GM23338 (cell line): Measurements from ENCODE around the gene BCR. TPM values are rescaled to one million over a fixed set of nuclear protein-coding genes. Genes with fewer than 3 reads are reported as not detected.

Experiments used
- ATAC-seq: fragments of 200-7000 bp; cut with Tn5 transposase; 3 replicates; pipeline ENCODE4 v1.9.1; 2020
- DNase-seq: peaks from one replicate; pipeline ENCODE4 v3.0.0-alpha.2; 2015; ENCODE audit warnings: low spot score
- H2AFZ ChIP-seq: fragments of 200-600 bp; sonication (generic); 2 replicates; pipeline ENCODE4 v1.8.0; 2016; ENCODE audit warnings: antibody characterized with exemption, mild to moderate bottlenecking, moderate library complexity
- H3F3A ChIP-seq: fragments of 200-600 bp; sonication (generic); replicated peaks from 2 replicates; pipeline ENCODE4 v1.8.0; 2017; ENCODE audit warnings: antibody characterized with exemption, mixed run types, low read depth
- H3K27ac ChIP-seq: fragments of 200-600 bp; sonication (generic); 2 replicates; pipeline ENCODE4 v1.6.1; 2016; ENCODE audit warnings: low read depth
- H3K27me3 ChIP-seq: fragments of 200-600 bp; sonication (generic); 2 replicates; pipeline ENCODE4 v1.8.0; 2016; ENCODE audit warnings: mild to moderate bottlenecking, mixed run types, moderate library complexity; ENCODE audit not compliant: insufficient read depth
- H3K36me3 ChIP-seq: fragments of 200-600 bp; sonication (generic); 2 replicates; pipeline ENCODE4 v1.8.0; 2016; ENCODE audit warnings: mild to moderate bottlenecking; ENCODE audit not compliant: insufficient read depth
- H3K4me1 ChIP-seq: fragments of 200-600 bp; sonication (generic); 2 replicates; pipeline ENCODE4 v1.8.0; 2016; ENCODE audit warnings: mild to moderate bottlenecking, moderate library complexity; ENCODE audit not compliant: insufficient read depth
- H3K4me2 ChIP-seq: fragments of 200-600 bp; sonication (generic); 2 replicates; pipeline ENCODE4 v1.7.1; 2017; ENCODE audit warnings: mixed run types
- H3K4me3 ChIP-seq: fragments of 200-600 bp; sonication (generic); 2 replicates; pipeline ENCODE4 v1.6.1; 2016; ENCODE audit warnings: mixed run types
- H3K79me2 ChIP-seq: fragments of 200-600 bp; sonication (generic); replicated peaks from 2 replicates; pipeline ENCODE4 v1.8.0; 2017; ENCODE audit warnings: mild to moderate bottlenecking; ENCODE audit not compliant: insufficient read depth
- H3K9me2 ChIP-seq: fragments of 200-600 bp; sonication (generic); 2 replicates; pipeline ENCODE4 v1.8.0; 2017; ENCODE audit not compliant: insufficient read depth
- H4K20me1 ChIP-seq: fragments of 200-600 bp; sonication (generic); replicated peaks from 2 replicates; pipeline ENCODE4 v1.8.0; 2017; ENCODE audit warnings: mild to moderate bottlenecking; ENCODE audit not compliant: insufficient read depth
- H3K27ac Mint-ChIP-seq: 2 replicates; pipeline ENCODE4 v1.8.0; 2020; ENCODE audit warnings: inconsistent platforms, mild to moderate bottlenecking, moderate library complexity, mixed read lengths
- H3K27me3 Mint-ChIP-seq: 3 replicates; pipeline ENCODE4 v1.8.0; 2022; ENCODE audit warnings: low read depth, mild to moderate bottlenecking, moderate library complexity, mixed read lengths, inconsistent platforms; ENCODE audit not compliant: insufficient read depth, poor library complexity
- H3K36me3 Mint-ChIP-seq: 3 replicates; pipeline ENCODE4 v1.8.0; 2021; ENCODE audit warnings: low read depth, mild to moderate bottlenecking, inconsistent platforms, moderate library complexity, mixed read lengths
- H3K4me1 Mint-ChIP-seq: 3 replicates; pipeline ENCODE4 v1.8.0; 2020; ENCODE audit warnings: mild to moderate bottlenecking, inconsistent platforms, mixed read lengths
- H3K4me3 Mint-ChIP-seq: 3 replicates; pipeline ENCODE4 v1.8.0; 2021; ENCODE audit warnings: moderate library complexity, mild to moderate bottlenecking, inconsistent platforms, mixed read lengths
- H3K9me3 Mint-ChIP-seq: 3 replicates; pipeline ENCODE4 v1.8.0; 2020; ENCODE audit warnings: moderate library complexity, mild to moderate bottlenecking, inconsistent platforms, mixed read lengths
- CREB1 ChIP-seq: fragments of 250-450 bp; sonication (Bioruptor Pico); IDR thresholded peaks from 2 replicates; pipeline ENCODE4 v1.5.0; 2020; ENCODE audit warnings: low read depth, mild to moderate bottlenecking, moderate library complexity
- CTCF ChIP-seq, 2 experiments: fragments of 200-600 bp in 1 of 2; sonication (generic) in 1 of 2; conservative IDR thresholded peaks; 2 replicates each; pipeline versions ENCODE4 v1.5.1 to v1.6.1; 2016 to 2017; ENCODE audit warnings: antibody characterized with exemption in 2 of 2, low read depth in 2 of 2, mild to moderate bottlenecking in 2 of 2, moderate library complexity in 1 of 2
- ETS1 ChIP-seq: IDR thresholded peaks from 2 replicates; pipeline ENCODE4 v1.6.1; 2016; ENCODE audit warnings: antibody characterized with exemption
- EZH2phosphoT487 ChIP-seq: fragments of 200-600 bp; sonication (generic); IDR thresholded peaks from one replicate; pipeline ENCODE4 v1.8.1; 2018; ENCODE audit warnings: antibody characterized with exemption; ENCODE audit not compliant: unreplicated experiment
- JUNB ChIP-seq: IDR thresholded peaks from one replicate; pipeline ENCODE4 v1.6.1; 2016; ENCODE audit warnings: antibody characterized with exemption; ENCODE audit not compliant: unreplicated experiment
- NANOG ChIP-seq: IDR thresholded peaks from 2 replicates; pipeline ENCODE4 v1.6.1; 2016; ENCODE audit warnings: antibody characterized with exemption, borderline replicate concordance
- POLR2AphosphoS5 ChIP-seq: IDR thresholded peaks from 2 replicates; pipeline ENCODE4 v1.6.1; 2016; ENCODE audit warnings: antibody characterized with exemption, low read depth
- REST ChIP-seq: IDR thresholded peaks from one replicate; pipeline ENCODE4 v1.6.1; 2018; ENCODE audit warnings: antibody characterized with exemption; ENCODE audit not compliant: unreplicated experiment
- STAT1 ChIP-seq: IDR thresholded peaks from one replicate; pipeline ENCODE4 v1.6.1; 2016; ENCODE audit warnings: antibody characterized with exemption; ENCODE audit not compliant: unreplicated experiment
- ZNF114 ChIP-seq: fragments of 250-450 bp; sonication (Bioruptor Pico); IDR thresholded peaks from 2 replicates; pipeline ENCODE4 v1.5.0; 2020; ENCODE audit warnings: mild to moderate bottlenecking, moderate library complexity
- ZNF331 ChIP-seq: fragments of 250-450 bp; sonication (Bioruptor Pico); IDR thresholded peaks from 2 replicates; pipeline ENCODE4 v1.5.0; 2020; ENCODE audit warnings: low read depth, mild to moderate bottlenecking, moderate library complexity
- ZNF462 ChIP-seq: fragments of 250-450 bp; sonication (Bioruptor Pico); IDR thresholded peaks from 2 replicates; pipeline ENCODE4 v1.5.0; 2020; ENCODE audit warnings: mild to moderate bottlenecking, moderate library complexity
- polyA plus RNA-seq: library from polyadenylated mRNA; unstranded; fragments of >200 nt; fragmentation: Nextera tagmentation; extraction: Ambion mirVana; gene quantifications from 2 replicates; pipeline ENCODE4 v1.2.1, GENCODE V29; 2016
- total RNA-seq: library from RNA; depleted of rRNA; stranded (reverse); fragments of >200 nt; shearing (Covaris generic); gene quantifications from 2 replicates; pipeline ENCODE4 v1.2.3, GENCODE V29; 2014

Gene BCR
- total and polyA plus RNA-seq, 2 experiments from 2014 or later, result 17.7 to 121 TPM

GRCh38 chr22:23150762-23151161 lies 29.5 kb upstream of the BCR start (continued):
- TF ChIP-seq CREB1 (no peak), ZNF114 (CRISPR knock-in tag) (no peak), ETS1 (no peak)

GRCh38 chr22:23151827-23152226 lies 28.5 kb upstream of the BCR start:
- Histone ChIP-seq H3K9me2 (no peaks in the 10 kb centered on the region), H2AFZ (no peak overlapping the region), H3K4me2 (no peak overlapping the region), H3K4me3 (no peak overlapping the region), H3K27ac (no peak overlapping the region), H3K79me2 (no peaks in the 10 kb centered on the region), H3K27me3 (peaks cover 7% of the 10 kb centered on the region; the same call in 1 of the 2 replicates), H3K36me3 (no peaks in the 10 kb centered on the region), H3K4me1 (peaks cover 7% of the 10 kb centered on the region), H4K20me1 (no peaks in the 10 kb centered on the region), H3F3A (no peaks in the 10 kb centered on the region)
- Mint-ChIP-seq H3K4me1 (peaks cover 49% of the 10 kb centered on the region), H3K36me3 (no peaks in the 10 kb centered on the region), H3K9me3 (no peaks in the 10 kb centered on the region; the same call in 2 of the 3 replicates), H3K27ac (no peak overlapping the region), H3K4me3 (no peak overlapping the region), H3K27me3 (peaks cover 25% of the 10 kb centered on the region)
- DNase-seq, result no peak
- ATAC-seq, result no peak
- TF ChIP-seq ETS1, result no peak
- no peak for TF ChIP-seq NANOG
- TF ChIP-seq ZNF114 (CRISPR knock-in tag), result no peak
- TF ChIP-seq POLR2AphosphoS5, result no peak
- no peak for TF ChIP-seq ZNF462 (CRISPR knock-in tag)
- TF ChIP-seq STAT1, result no peak
- no peak for TF ChIP-seq CTCF (conservative IDR thresholded peaks at IDR 0.05; ENCODE audit: low read depth in 2 of 2)
- TF ChIP-seq JUNB, result no peak
- no peak for TF ChIP-seq CREB1
- TF ChIP-seq ZNF331, result no peak
- no peak for TF ChIP-seq EZH2phosphoT487
- TF ChIP-seq REST, result no peak
